Parathyroid adenoma (tissue), 2 donors: ENCODE data around the gene ZER1.

Experiments
- H2AFZ ChIP-seq: fragments of 300-600 bp; sonication (generic); one replicate; pipeline ENCODE4 v1.7.0; 2017; ENCODE audit warnings: antibody characterized with exemption, mild to moderate bottlenecking
- H3K27ac ChIP-seq: fragments of 300-600 bp; sonication (generic); one replicate; pipeline ENCODE4 v1.7.0; 2017
- H3K27me3 ChIP-seq: fragments of 300-600 bp; sonication (generic); one replicate; pipeline ENCODE4 v1.7.0; 2017; ENCODE audit warnings: low read length; ENCODE audit not compliant: control insufficient read depth, insufficient read depth
- H3K36me3 ChIP-seq: fragments of 300-600 bp; sonication (generic); one replicate; pipeline ENCODE4 v1.7.0; 2017; ENCODE audit warnings: low read length; ENCODE audit not compliant: control insufficient read depth, insufficient read depth
- H3K4me1 ChIP-seq: fragments of 300-600 bp; sonication (generic); one replicate; pipeline ENCODE4 v1.7.0; 2017; ENCODE audit warnings: control low read depth
- H3K4me2 ChIP-seq: fragments of 300-600 bp; sonication (generic); one replicate; pipeline ENCODE4 v1.7.0; 2017; ENCODE audit warnings: low read length
- H3K4me3 ChIP-seq: fragments of 300-600 bp; sonication (generic); one replicate; pipeline ENCODE4 v1.7.0; 2017; ENCODE audit warnings: low read depth, low read length
- H3K79me2 ChIP-seq: fragments of 300-600 bp; sonication (generic); one replicate; pipeline ENCODE4 v1.7.0; 2017; ENCODE audit warnings: control low read depth
- H3K9ac ChIP-seq: fragments of 300-600 bp; sonication (generic); one replicate; pipeline ENCODE4 v1.7.0; 2017; ENCODE audit warnings: mild to moderate bottlenecking
- H3K9me3 ChIP-seq: fragments of 300-600 bp; sonication (generic); one replicate; pipeline ENCODE4 v1.7.0; 2017; ENCODE audit warnings: low read length; ENCODE audit not compliant: control insufficient read depth
- CTCF ChIP-seq: fragments of 300-600 bp; sonication (generic); IDR thresholded peaks from one replicate; pipeline ENCODE4 v1.7.0; 2017; ENCODE audit warnings: antibody characterized with exemption, mild to moderate bottlenecking
- donor health status: primary hyperparathyroidism.

ZER1 gene

GRCh38 chr9:128788445-128788844 is 16.7 kb upstream of the ZER1 start:
- Histone ChIP-seq H3K9me3 (no peaks in the 10 kb centered on the region), H3K4me3 (peak overlapping the region; percentile 94), H3K4me1 (no peaks in the 10 kb centered on the region), H3K27me3 (no peaks in the 10 kb centered on the region), H3K79me2 (no peaks in the 10 kb centered on the region), H3K36me3 (no peaks in the 10 kb centered on the region), H3K27ac (no peak overlapping the region), H3K4me2 (peak overlapping the region; percentile 93), H2AFZ (no peak overlapping the region), H3K9ac (no peak overlapping the region)
- no peak for TF ChIP-seq CTCF

- no peaks in the 10 kb centered on the region for H3K36me3 ChIP-seq
- H3K4me2 ChIP-seq, result peak overlapping the region; percentile 93
- H3K27ac ChIP-seq, result peak overlapping the region; percentile 61
- H3K27me3 ChIP-seq, result no peaks in the 10 kb centered on the region
- H3K79me2 ChIP-seq, result no peaks in the 10 kb centered on the region
- no peaks in the 10 kb centered on the region for H3K9me3 ChIP-seq
- H3K4me3 ChIP-seq, result peak overlapping the region; percentile 94
- H3K9ac ChIP-seq, result no peak overlapping the region
- TF ChIP-seq CTCF, result no peak
- H2AFZ ChIP-seq, result peak overlapping the region; percentile 87
- H3K4me1 ChIP-seq, result no peaks in the 10 kb centered on the region
These were observed 15.9 kb upstream of the ZER1 start for GRCh38 chr9:128787659-128788058.

GRCh38 chr9:128786681-128787601 is 15.2 kb upstream of the ZER1 start, which contains the start of gene TBC1D13:
TSS of gene TBC1D13 (plus strand) at chr9:128787253. CDS start at chr9:128787354, 101 bp downstream.
- no peaks in the 10 kb centered on the region for H3K9me3 ChIP-seq
- H3K27ac ChIP-seq, result peak within 1 kb of the TSS; percentile 61

GRCh38 chr9:128785427-128785826 is 13.7 kb upstream of the ZER1 start:
- H2AFZ ChIP-seq, result no peak overlapping the region
- H3K27ac ChIP-seq, result no peak overlapping the region
- H3K9ac ChIP-seq, result no peak overlapping the region
- no peaks in the 10 kb centered on the region for H3K4me1 ChIP-seq
- no peaks in the 10 kb centered on the region for H3K36me3 ChIP-seq
- TF ChIP-seq CTCF, result no peak
- no peak overlapping the region for H3K4me3 ChIP-seq
- H3K27me3 ChIP-seq, result no peaks in the 10 kb centered on the region
- H3K4me2 ChIP-seq, result no peak overlapping the region
- no peaks in the 10 kb centered on the region for H3K79me2 ChIP-seq
- H3K9me3 ChIP-seq, result no peaks in the 10 kb centered on the region

More at GRCh38 chr9:128786681-128787601, 15.2 kb upstream of the ZER1 start, which contains the start of gene TBC1D13:
- TF ChIP-seq CTCF, result no peak
- Histone ChIP-seq H3K4me3 (peak within 1 kb of the TSS; percentile 94), H3K4me1 (no peaks in the 10 kb centered on the region), H3K79me2 (no peaks in the 10 kb centered on the region), H3K4me2 (peak within 1 kb of the TSS; percentile 93), H2AFZ (peak within 1 kb of the TSS; percentile 87), H3K36me3 (no peaks in the 10 kb centered on the region), H3K27me3 (no peaks in the 10 kb centered on the region), H3K9ac (no peak within 1 kb of the TSS)
